ENCODE data around the gene VPS9D1. TPM values are rescaled to one million over a fixed set of nuclear protein-coding genes. Genes with fewer than 3 reads are reported as not detected.

VPS9D1 gene
- total and polyA plus RNA-seq, 2 of the 4 experiments (the other 2 are of a cell fraction): 1.8 to 20.3 TPM

DNA sequence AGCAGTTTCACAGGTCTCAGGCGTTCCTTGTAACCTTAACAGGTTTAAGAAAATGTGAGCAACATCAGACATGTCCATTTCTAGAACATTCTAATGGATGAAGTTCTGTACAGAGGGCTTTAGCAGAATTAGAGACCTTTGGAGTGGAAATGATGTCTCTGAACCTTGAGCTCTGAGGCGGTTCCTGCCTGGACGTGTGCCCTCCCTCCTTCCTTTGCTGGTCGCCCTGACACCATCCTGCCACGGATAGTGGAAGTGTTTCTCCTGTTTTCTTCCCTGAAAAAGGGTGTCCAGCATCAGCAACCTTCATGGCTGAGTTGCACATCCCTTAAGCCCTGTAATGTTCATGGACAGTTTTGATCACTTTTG lies 51.9 kb downstream of the VPS9D1 start:
- H3K4ac ChIP-seq (ENCODE audit: low read depth, low read length): no peak overlapping the region
- no peaks in the 10 kb centered on the region for H3K9me3 ChIP-seq (ENCODE audit: control insufficient read depth, insufficient read depth, low read length)
- no CpG with 5 or more reads among the region's 5 CpGs for WGBS, 2 experiments (ENCODE audit: extremely low coverage in 2 of 2, insufficient read length in 1 of 2)
- H3K14ac ChIP-seq (replicated peaks; ENCODE audit: low read depth, low read length): no peak overlapping the region
- no peaks in the 10 kb centered on the region for H4K20me1 ChIP-seq (ENCODE audit: insufficient read depth, low read length)
- intact Hi-C loops (cut with micrococcal nuclease): no loop called here
- BruUV-seq (replicated peaks): no TSS peak
- no peak overlapping the region for H3K4me2 ChIP-seq (ENCODE audit: low read depth, low read length)
- H3K27ac ChIP-seq (ENCODE audit: insufficient read depth, low read length): no peak overlapping the region
- CTCF ChIA-PET: no interaction called here
- no peaks in the 10 kb centered on the region for H3K27me3 ChIP-seq (ENCODE audit: control insufficient read depth, insufficient read depth, low read length)
- no peak overlapping the region for H2BK15ac ChIP-seq (ENCODE audit: low read depth, low read length)
- TF ChIP-seq, protein P1, sequence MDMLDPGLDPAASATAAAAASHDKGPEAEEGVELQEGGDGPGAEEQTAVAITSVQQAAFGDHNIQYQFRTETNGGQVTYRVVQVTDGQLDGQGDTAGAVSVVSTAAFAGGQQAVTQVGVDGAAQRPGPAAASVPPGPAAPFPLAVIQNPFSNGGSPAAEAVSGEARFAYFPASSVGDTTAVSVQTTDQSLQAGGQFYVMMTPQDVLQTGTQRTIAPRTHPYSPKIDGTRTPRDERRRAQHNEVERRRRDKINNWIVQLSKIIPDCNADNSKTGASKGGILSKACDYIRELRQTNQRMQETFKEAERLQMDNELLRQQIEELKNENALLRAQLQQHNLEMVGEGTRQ (IDR thresholded peaks at IDR 0.05; ENCODE audit: low read depth, low read length): no peak
- no peak for TF ChIP-seq POLR2A (IDR thresholded peaks at IDR 0.05; ENCODE audit: low read depth, low read length)
- TF ChIP-seq FOS (IDR thresholded peaks at IDR 0.05; ENCODE audit: low read depth, low read length): no peak
- no peak overlapping the region for H4K91ac ChIP-seq (ENCODE audit: insufficient read depth, low read depth, low read length)
- POLR2A ChIA-PET (ENCODE audit: unreplicated experiment): no interaction called here
- H2AK9ac ChIP-seq (replicated peaks; ENCODE audit: low read depth, low read length, poor library complexity): no peak overlapping the region
- no peak overlapping the region for H3K56ac ChIP-seq (ENCODE audit: extremely low read depth, insufficient read depth, low read length)
- no peak overlapping the region for H2BK120ac ChIP-seq (ENCODE audit: low read depth, low read length)
- no peak for DNase-seq
- no peak overlapping the region for H2AK5ac ChIP-seq (ENCODE audit: low read depth, low read length)
- H2BK5ac ChIP-seq (ENCODE audit: low read depth, low read length, poor library complexity, severe bottlenecking): no peak overlapping the region
- no peak overlapping the region for H4K5ac ChIP-seq (ENCODE audit: low read depth, low read length)
- peaks cover 2% of the 10 kb centered on the region; the same call in 1 of the 2 replicates for H3K36me3 ChIP-seq (ENCODE audit: control insufficient read depth, insufficient read depth, low read length)
- no peak overlapping the region for H4K8ac ChIP-seq (ENCODE audit: low read depth in 2 of 2, low read length in 2 of 2)
- H3K18ac ChIP-seq (ENCODE audit: low read depth, low read length): no peak overlapping the region
- H3K4me1 ChIP-seq (ENCODE audit: control insufficient read depth, insufficient read depth, low read length): peaks cover 6% of the 10 kb centered on the region
- H3K9me1 ChIP-seq (ENCODE audit: insufficient read depth, low read length): peaks cover 7% of the 10 kb centered on the region; the same call in 1 of the 2 replicates
- no peak overlapping the region for H3K9ac ChIP-seq (ENCODE audit: low read depth, low read length)
- dilution Hi-C loops (cut with HindIII; ENCODE audit: low sequenced_read_pairs, unreplicated experiment): no loop called here
- no peak overlapping the region for H3K23ac ChIP-seq (ENCODE audit: low read depth, low read length)
- in situ Hi-C loops (cut with MboI; ENCODE audit: low sequenced_read_pairs): no loop called here
- no peak for ATAC-seq (ENCODE audit: low read depth)
- peaks cover 0 to 4% of the 10 kb centered on the region in 2 experiments; a peak in 1 of 4 replicates for H3K79me1 ChIP-seq (ENCODE audit: low read depth in 1 of 2, low read length in 2 of 2)
- H2AFZ ChIP-seq (replicated peaks; ENCODE audit: low read length, poor library complexity): no peak overlapping the region
- no peak overlapping the region for H3K4me3 ChIP-seq (ENCODE audit: insufficient read depth, low read depth, low read length)
- no peak overlapping the region for H2BK20ac ChIP-seq (ENCODE audit: low read depth, low read length)

Data from IMR-90 (cell line).